BJ (cell line): ENCODE data around the gene GSDME. TPM values are rescaled to one million over a fixed set of nuclear protein-coding genes. Genes with fewer than 3 reads are reported as not detected.

Experiments used
- CTCF ChIA-PET: fragments of 350-600 bp; formaldehyde crosslinking; extraction: SDS; loops from one replicate; lab custom pipeline; 2021; ENCODE audit warnings: antibody characterized with exemption, inconsistent platforms; lab: Yijun Ruan, JAX
- POLR2A ChIA-PET: fragments of 300-600 bp; sonication (Branson Sonifier 250); formaldehyde crosslinking; extraction: SDS; loops from one replicate; lab custom pipeline; 2021; ENCODE audit warnings: antibody characterized with exemption; lab: Charles Lee
- DNase-seq: peaks from one replicate; pipeline ENCODE4 v3.0.0-alpha.2; 2011; ENCODE audit warnings: low read depth
- H3K27me3 ChIP-seq: 2 replicates; pipeline ENCODE4 v1.6.0; 2011; ENCODE audit warnings: low read length; ENCODE audit not compliant: control insufficient read depth, insufficient read depth
- H3K36me3 ChIP-seq: 2 replicates; pipeline ENCODE4 v1.5.1; 2011; ENCODE audit warnings: low read length; ENCODE audit not compliant: control insufficient read depth, insufficient read depth
- H3K4me3 ChIP-seq: 2 replicates; pipeline ENCODE4 v1.5.1; 2011; ENCODE audit warnings: low read depth, mild to moderate bottlenecking, control low read depth, low read length
- CTCF ChIP-seq: IDR thresholded peaks from 2 replicates; pipeline ENCODE4 v1.5.1; 2011; ENCODE audit warnings: low read depth, mild to moderate bottlenecking, control low read depth, inconsistent platforms, low read length, moderate library complexity; ENCODE audit not compliant: insufficient read depth
- polyA plus RNA-seq: library from polyadenylated mRNA; depleted of rRNA; stranded (reverse); fragments of >200 nt; gene quantifications from 2 replicates; pipeline ENCODE4 v1.2.3, GENCODE V29; 2011

GSDME gene
- polyA plus RNA-seq, 1 experiment, result 44.3 TPM

GRCh38 chr7:24756545-24757352, 515 bp downstream of the GSDME start:
- TF ChIP-seq CTCF, result no peak
- H3K36me3 ChIP-seq, result peaks cover 1% of the 10 kb centered on the region; the same call in 1 of the 2 replicates
- no peaks in the 10 kb centered on the region for H3K27me3 ChIP-seq
- H3K4me3 ChIP-seq, result peak overlapping the region; percentile 73
- no peak for DNase-seq
- POLR2A ChIA-PET, result no interaction called here
- CTCF ChIA-PET, result interaction anchor here (0.9 to 2.9 kb wide), 6 partner anchors 13 to 340 kb away, joined by 3 to 9 read pairs (median 3); no protein-coding TSS in a partner anchor

DNA sequence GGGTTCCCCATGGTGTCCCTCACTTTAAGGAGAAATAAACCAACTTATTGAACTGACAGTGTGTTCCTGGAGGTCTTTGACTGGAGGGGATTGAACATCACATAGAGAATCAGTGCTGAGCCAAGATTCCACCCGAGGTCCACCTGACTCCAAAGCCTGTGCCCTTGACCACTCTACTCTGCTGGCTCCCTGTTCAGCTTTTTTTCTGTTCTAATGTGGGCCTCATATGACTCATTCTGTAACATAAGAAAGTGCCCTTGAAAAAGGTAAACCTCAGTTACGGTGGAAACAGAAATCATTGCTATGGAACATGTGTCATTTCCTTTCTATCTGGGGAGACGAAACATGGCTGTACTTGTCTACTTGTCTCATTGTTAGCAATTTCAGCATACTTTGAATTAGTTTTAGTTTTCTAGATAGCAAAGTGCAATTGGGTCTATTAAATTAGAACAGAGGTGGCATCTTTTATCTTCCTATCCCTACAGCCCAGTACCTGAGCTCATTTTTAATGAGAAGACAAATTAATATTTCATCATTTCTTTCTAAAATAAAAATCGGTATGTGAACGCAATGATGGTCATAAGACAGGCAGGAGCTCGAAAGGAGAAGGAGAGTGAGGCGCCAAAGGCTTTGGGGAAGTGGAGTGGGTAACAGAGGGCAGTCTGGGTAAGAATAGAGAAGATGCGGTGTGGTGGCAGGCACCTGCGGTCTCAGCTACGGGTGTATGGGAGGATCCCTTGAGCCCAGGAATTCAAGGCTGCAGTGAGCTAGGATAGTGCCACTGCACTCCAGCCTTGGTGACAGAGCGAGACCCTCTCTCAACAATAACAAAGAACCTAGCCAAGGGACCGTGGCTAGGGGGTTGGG, 1.5 kb downstream of the GSDME start:
- TF ChIP-seq CTCF, result no peak
- ChIA-PET CTCF (interaction anchor here (0.9 to 2.9 kb wide), 6 partner anchors 12 to 341 kb away, joined by 3 to 9 read pairs (median 3); no protein-coding TSS in a partner anchor), POLR2A (no interaction called here)
- H3K4me3 ChIP-seq, result no peak overlapping the region; the same call in 1 of the 2 replicates
- H3K27me3 ChIP-seq, result no peaks in the 10 kb centered on the region
- peaks cover 1% of the 10 kb centered on the region; the same call in 1 of the 2 replicates for H3K36me3 ChIP-seq
- DNase-seq, result no peak

- ChIA-PET POLR2A (no interaction called here), CTCF (interaction anchor here (1.0 to 1.3 kb wide), 2 partner anchors 11 to 15 kb away, joined by 3 to 4 read pairs; no protein-coding TSS in a partner anchor)
- H3K36me3 ChIP-seq, result peaks cover 1% of the 10 kb centered on the region; the same call in 1 of the 2 replicates
- DNase-seq, result no peak
- TF ChIP-seq CTCF, result no peak
- H3K27me3 ChIP-seq, result no peaks in the 10 kb centered on the region
- H3K4me3 ChIP-seq, result no peak overlapping the region
Observed at GRCh38 chr7:24754906-24755506, 2.3 kb downstream of the GSDME start.

- Histone ChIP-seq H3K36me3 (peaks cover 1% of the 10 kb centered on the region; the same call in 1 of the 2 replicates), H3K27me3 (no peaks in the 10 kb centered on the region), H3K4me3 (no peak overlapping the region)
- no peak for TF ChIP-seq CTCF
- ChIA-PET CTCF (interaction anchor here (0.8 to 1.5 kb wide), 4 partner anchors 10 to 344 kb away, joined by 3 to 7 read pairs (median 4); no protein-coding TSS in a partner anchor), POLR2A (no interaction called here)
- DNase-seq, result no peak
Observed at GRCh38 chr7:24752073-24752800, 5.0 kb downstream of the GSDME start.
